Activated CD4-positive, alpha-beta T cell treated with anti-CD3 and anti-CD28 coated beads for 4 hours (primary cell): ENCODE data around the gene ACER1.
"Not testable (repeated sequence)": the region's sequence is repeated elsewhere in the genome, so short reads cannot be mapped to it uniquely, and the experiment has no call there.

Experiments
- DNase-seq, 2 donors: peaks; one replicate each; pipeline ENCODE4 v3.0.0-alpha.2; 2020

ACER1 gene, protein sequence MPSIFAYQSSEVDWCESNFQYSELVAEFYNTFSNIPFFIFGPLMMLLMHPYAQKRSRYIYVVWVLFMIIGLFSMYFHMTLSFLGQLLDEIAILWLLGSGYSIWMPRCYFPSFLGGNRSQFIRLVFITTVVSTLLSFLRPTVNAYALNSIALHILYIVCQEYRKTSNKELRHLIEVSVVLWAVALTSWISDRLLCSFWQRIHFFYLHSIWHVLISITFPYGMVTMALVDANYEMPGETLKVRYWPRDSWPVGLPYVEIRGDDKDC

DNA sequence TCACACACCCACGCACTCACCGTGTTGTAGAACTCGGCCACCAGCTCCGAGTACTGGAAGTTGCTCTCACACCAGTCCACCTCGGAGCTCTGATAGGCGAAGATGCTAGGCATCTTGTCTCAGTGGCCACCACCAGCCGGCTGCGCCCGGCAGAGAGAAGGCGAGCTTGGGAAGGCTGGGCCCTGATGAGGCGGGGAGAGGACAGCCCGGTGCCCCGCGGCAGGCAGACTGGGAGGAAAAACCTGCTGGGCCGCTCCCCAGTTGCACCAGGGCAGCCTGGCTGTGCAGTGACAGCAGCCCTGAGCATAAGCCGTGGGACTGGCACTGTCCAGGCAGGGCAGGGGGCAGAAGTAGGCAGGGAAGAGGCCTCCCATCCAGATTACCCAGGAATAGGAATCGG, at the start of gene ACER1:
Gene ACER1, minus strand, starts transcription at position 174 of the 400 bp plus-strand sequence. Its CDS starts 61 bp downstream, at position 113.
- no peak for DNase-seq

DNA sequence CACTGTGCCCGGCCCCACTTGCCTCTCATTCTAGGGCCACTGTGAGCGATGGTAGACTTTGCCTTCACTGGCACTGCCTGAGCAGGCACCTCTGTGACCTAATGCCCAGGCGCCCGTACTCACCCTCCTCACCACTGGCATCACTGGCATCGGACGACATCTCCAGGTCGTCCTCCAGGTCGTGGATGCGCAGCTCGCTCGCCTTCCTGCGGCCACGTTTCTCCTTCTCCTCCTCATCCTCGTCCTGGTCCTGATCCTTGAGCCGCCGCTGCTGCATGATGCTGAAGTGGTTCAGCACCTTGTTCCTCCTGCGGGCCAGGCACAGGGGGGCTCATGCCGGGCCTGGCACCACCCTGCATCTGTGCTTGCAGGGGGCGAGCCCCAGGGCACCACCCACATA, 49.8 kb upstream of the ACER1 start:
- no peak for DNase-seq

DNA sequence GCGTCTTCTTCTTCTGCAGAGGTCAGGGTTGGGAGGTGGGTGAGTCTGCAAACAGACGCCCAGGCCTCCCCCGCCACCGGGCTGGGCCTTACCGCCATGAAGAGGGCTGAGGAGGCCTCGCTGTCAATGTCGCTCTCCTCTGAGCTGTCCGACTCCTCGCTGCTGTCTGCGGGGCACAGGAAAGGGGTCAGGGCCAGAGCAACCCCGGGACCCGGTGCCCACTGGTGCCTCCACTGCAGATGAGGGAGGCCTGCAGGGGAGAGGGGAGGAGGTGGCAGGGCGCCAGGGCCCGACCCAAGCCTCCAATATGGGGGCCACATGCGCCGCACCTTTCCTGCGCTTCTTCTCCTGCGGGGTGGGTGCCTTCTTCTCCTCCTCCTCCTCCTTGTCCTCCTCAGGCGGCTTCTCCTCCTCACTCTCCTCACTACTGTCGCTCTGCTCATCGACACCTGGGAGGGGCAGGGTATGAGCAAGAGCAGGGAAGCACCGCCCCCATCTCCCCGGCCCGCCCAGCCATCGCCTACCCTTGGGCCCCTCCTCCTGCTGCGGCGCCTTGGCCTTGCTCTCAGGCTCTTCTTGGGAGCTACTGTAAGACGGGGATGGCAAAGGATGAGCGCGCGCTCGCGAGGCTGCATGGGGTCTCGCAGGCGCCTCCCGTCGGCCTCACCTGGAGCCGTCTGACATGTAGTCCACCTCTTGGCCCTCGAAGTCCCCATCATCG, 47.8 kb upstream of the ACER1 start:
- no peak for DNase-seq

DNA sequence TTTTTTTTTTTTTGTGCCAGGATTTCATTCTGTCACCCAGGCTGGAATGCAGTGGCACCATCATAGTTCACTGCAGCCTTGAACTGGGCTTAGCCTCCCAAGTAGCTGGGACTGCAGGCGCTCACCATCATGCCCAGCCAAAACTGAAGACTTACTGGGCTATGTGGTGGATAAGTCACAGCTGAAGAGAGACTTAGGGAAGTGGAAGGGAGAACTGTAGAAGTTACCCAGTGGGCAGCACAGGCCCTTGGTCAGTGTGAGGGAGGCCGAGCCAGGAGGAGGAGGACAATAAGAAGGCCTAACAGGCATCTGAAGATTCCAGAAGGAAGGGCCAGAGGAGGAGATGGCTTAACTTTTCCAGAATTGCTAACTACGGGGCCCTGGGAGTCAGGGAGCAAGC, 46.3 kb upstream of the ACER1 start:
- DNase-seq = no peak

DNA sequence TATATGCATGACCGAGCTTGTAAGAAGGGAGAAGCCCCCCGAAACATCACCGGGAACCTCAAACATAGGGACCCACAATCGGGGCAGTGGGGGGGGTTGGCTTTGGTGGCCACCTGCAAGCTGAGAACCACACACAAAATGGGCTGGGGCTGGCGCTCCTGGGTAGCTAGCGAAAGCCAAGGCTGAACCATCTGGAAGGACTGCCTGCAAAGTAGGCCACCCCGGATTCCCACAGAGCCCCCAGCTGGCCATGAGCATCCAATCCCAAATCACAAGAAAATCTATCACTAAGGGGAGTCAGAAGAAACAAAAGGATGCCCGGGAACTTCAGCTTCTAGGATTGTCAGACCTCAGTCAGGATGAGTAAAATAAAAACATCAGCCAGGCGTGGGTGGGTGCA, 45.1 kb upstream of the ACER1 start:
- DNase-seq = no peak

DNA sequence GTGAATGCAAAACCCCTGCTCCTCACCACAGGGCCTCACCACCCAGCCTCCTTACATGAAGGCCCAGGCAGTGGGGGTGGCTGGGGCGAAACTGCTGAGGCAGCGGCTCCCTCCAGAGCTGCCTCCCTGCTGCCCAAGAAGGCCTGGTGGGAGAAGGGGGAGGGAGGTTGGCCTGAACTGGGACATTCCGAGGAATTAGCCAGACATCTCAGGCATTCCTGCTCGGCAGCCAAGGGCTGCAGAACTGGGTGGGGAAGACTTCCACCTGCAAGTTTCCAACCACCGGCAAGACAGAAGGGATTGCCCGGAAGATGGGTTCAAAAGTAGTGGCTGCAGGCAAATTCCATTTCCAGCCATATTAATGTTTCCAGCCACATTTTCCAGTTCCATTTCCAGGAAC, 44.6 kb upstream of the ACER1 start:
- no peak for DNase-seq

DNA sequence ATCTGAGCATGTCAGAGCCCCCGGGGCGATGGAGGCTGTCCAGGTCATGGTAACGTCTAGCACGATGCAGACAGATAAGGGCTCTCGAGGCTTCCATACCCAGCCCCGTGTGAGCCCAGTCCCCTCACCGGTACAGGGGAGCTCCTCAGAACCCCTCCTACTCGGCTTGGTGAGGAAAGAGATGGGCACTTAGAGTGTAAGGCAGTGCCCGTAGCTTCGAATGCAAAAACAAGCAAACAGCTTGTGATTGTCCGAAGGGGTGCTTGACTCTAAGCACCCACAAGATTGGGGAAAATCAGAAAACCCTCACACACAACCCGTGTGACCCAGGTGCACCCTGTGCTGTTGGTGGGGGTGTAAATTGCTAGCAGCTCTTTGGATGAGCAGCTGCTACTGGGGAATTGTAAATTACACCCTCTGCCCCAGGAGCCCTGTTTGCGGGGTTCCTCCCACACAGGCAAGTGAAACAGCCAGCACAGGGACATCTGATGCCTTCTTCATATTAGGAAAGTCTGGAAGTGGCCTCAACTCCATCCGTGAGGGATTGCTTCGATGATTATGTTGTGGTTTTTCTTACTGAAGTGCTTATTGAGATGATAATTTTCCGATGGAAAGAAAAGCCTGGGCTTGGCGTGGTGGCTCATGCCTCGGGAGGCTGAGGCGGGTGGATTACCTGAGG, 43.2 kb upstream of the ACER1 start:
- DNase-seq = no peak

DNA sequence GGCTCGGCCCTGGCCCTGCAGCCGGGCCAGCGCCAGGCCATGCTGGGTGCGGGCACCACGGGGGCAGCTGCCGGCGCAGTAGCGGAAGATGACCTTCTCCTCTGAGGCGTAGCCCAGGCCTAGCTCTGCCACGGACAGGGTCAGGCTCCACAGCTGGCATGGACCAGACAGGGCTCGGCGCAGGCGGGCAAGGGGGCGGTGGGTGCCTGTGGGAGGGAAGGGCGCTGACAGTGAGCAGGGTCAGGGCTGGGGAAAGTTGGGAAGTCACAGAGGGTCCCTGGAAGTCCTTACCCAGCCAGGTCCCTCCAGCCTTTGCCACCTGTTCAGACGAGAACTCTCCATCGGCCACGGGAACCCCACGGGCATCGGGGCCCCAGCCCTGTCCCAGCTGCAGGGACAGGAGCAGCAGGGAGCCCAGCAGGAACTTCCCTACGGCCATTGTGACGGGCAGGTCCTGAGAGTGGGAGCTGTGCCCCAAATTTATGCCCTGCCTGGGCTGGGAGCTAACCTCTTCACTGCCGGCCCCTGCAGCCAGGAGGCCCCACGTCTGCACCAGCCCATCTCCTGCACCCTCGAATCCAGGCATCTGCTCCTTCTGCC, 42.1 kb upstream of the ACER1 start, which contains the start of gene PSPN:
Gene PSPN, minus strand, starts transcription at position 523 of the 600 bp plus-strand sequence. Its CDS starts 84 bp downstream, at position 439.
- DNase-seq = no peak

DNA sequence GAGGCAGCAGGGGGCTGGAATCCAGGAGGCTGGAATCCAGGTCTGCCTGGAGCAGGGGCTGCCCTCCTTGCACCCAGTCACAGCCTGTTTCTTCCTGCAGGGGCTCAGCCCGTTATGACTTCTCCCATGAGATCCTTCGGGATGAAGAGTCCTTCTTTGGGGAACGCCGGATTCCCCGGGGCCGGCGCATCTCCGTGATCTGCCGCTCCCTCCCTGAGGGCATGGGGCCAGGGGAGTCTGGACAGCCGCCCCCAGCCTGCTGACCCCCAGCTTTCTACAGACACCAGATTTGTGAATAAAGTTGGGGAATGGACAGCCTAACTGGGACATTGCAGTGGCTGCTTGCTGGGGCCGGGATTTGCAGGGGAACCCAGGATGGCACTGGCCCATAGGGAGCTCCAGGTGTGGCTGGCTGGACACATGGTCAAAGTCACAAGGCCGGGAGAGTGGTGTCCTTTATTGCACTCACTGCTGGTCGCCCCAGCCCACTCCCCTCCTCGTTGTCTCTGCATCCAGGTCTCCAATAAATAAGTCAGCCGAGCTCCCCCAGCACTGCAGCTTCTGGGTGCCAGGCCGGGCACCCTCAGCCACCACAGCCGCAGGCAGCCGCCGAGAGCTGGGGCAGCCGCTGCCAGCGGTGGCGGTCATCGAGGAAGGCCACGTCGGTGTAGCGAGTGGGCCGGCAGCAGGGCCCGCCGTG, 41.4 kb upstream of the ACER1 start:
- no peak for DNase-seq

DNA sequence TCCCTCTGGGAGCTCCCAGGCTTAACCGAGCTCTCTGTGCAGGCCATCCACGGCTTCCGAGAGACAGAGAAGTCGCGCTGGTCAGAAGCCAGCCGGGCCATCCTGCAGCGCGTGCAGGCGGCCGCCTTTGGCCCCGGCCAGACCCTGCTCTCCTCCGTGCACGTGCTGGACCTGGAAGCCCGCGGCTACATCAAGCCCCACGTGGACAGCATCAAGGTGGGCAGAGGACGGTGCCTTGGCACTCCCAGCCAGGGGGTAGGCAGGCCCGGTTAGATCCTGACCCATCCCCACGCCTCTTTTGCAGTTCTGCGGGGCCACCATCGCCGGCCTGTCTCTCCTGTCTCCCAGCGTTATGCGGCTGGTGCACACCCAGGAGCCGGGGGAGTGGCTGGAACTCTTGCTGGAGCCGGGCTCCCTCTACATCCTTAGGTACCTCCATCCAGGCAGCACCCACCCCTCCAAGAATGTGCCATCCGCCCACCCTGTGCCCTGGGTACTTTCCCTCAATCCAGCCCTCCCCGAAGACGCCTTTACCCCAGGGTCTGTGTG, 40.8 kb upstream of the ACER1 start:
- DNase-seq = no peak

DNA sequence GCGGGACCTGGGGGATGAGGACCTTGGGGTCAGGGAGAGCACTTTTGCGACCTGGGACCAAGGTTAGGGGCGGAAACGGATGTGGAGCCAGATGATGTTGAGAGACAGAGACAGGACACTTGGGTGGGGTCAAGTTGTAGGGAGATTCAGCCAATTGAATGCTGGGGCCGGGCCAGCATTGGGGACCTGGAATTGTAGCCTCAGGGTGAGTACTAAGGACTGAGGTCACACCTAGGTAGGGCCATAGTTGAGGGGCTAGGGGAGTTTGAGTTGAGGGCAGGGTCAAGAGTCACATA, 40.3 kb upstream of the ACER1 start:
- no peak for DNase-seq

DNA sequence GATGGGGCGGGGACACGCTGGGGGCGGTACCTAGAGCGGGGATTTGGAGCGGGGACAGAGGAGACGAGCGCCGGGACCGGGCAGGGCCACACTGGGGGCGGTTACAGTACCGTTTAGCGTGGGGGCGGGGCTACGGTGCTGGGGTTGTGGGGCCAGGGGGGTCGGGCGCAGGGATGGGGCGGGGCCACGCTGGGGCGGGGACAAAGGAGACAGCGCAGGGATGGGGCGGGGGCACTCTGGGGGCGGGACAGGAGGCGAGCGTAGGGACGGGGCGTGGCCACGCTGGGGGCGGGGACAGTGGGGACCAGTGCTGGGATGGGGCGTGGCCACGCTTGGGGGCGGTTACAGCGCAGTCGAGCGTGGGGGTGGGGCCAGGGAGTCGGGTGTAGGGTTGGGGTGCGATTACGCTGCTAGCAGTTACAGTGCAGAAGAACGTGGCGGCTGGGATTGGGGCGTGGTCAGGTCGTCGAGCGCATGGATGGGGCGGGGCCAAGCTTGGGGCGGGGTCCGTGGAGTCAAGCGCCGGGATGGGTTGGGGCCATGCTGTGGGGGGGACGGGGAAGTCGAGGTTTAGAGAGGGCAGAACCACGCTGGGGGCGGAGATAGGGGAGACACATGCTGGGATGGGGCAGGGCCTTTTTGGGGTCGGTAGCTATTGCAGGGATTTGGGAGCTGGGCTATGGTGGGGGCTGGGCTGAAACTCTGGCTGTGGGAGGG, 39.8 kb upstream of the ACER1 start:
- peak; percentile 99 for DNase-seq

DNA sequence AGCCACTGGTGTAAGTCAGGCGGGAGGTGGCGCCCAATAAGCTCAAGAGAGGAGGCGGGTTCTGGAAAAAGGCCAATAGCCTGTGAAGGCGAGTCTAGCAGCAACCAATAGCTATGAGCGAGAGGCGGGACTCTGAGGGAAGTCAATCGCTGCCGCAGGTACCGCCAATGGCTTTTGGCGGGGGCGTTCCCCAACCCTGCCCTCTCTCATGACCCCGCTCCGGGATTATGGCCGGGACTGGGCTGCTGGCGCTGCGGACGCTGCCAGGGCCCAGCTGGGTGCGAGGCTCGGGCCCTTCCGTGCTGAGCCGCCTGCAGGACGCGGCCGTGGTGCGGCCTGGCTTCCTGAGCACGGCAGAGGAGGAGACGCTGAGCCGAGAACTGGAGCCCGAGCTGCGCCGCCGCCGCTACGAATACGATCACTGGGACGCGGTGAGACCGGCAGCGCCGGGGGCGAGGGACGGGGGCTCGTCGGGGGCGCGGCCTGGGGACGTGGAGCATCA, 39.2 kb upstream of the ACER1 start, which contains the start of gene ALKBH7:
Gene ALKBH7, plus strand, starts transcription at position 201 of the 502 bp plus-strand sequence. Its CDS starts 27 bp downstream, at position 228.
- DNase-seq = peak; percentile 95 to 97

DNA sequence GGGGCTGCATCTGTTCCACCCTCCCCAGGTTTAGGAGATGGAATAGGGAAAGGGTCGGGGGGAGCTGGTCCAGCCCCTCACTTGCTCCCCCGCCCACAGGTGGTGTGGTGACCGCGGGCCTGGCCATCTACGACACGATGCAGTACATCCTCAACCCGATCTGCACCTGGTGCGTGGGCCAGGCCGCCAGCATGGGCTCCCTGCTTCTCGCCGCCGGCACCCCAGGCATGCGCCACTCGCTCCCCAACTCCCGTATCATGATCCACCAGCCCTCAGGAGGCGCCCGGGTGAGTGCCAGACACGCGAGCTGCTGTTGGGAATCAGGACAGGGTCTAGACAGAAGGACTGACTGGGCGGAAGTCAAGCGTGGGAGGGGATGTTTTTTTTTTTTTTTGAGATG, 30.9 kb upstream of the ACER1 start:
- no peak for DNase-seq

DNA sequence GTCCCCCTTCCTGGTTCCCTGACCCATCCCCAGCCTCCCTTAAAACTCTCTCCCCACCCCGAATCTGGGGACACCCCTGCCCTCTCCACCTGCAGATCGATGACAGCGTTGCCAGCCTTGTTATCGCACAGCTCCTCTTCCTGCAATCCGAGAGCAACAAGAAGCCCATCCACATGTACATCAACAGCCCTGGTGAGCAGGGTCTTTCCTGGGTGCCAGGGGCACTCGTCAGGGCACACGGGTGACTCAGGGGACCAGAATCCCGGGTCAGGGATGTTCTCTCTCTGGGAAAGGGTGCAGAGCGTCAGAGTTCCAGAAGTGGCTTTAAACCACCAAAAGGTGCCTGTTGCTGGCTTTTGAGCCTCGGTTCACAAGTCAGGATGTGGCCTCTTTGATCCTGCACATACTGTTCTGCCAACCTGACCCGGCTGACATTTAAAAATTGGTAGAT, 29.0 kb upstream of the ACER1 start:
- DNase-seq = peak; percentile 34 to 42

DNA sequence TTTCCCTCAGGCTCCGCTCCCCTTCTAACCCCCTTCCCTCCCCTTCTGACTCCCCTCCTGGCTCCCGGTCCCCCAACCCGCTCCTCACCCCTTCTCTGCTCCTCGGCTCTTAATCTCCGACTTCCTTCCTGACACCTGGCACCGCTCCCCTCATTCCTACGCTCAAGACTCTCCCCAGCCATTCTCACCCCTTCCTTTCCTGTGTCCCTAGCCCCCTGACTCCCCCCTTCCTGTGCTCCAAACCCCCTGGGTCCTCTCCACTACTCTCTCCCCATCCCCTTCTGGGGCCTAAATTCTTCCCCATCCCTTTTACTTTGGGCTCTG, 28.6 kb upstream of the ACER1 start:
- DNase-seq = no peak

DNA sequence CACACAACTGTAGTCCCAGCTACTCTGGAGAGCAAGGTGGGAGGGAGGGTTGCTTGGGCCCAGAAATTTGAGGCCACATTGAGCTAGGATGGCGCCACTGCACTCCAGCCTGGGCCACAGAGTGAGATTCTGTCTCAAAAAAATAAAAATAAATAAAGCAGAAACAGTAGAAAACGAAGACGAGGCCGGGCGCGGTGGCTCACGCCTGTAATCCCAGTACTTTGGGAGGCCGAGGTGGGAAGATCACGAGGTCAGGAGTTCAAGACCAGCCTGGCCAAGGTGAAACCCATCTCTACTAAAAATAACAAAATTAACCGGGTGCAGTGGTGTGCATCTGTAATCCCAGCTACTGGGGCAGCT, 27.4 kb upstream of the ACER1 start:
- not testable (repeated sequence) for DNase-seq

DNA sequence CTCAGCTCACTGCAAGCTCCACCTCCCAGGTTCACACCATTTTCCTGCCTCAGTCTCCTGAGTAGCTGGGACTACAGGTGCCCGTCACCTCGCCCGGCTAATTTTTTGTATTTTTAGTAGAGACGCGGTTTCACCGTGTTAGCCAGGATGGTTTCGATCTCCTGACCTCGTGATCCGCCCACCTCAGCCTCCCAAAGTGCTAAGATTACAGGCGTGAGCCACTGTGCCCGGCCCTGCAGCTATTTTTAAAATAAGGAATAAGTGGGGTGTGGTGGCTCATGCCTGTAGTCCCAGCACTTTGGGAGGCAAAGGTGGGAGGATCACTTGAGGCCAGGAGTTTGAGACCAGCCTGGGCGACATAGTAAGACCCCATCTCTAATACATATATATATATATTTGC, 27.0 kb upstream of the ACER1 start:
- DNase-seq = not testable (repeated sequence)

DNA sequence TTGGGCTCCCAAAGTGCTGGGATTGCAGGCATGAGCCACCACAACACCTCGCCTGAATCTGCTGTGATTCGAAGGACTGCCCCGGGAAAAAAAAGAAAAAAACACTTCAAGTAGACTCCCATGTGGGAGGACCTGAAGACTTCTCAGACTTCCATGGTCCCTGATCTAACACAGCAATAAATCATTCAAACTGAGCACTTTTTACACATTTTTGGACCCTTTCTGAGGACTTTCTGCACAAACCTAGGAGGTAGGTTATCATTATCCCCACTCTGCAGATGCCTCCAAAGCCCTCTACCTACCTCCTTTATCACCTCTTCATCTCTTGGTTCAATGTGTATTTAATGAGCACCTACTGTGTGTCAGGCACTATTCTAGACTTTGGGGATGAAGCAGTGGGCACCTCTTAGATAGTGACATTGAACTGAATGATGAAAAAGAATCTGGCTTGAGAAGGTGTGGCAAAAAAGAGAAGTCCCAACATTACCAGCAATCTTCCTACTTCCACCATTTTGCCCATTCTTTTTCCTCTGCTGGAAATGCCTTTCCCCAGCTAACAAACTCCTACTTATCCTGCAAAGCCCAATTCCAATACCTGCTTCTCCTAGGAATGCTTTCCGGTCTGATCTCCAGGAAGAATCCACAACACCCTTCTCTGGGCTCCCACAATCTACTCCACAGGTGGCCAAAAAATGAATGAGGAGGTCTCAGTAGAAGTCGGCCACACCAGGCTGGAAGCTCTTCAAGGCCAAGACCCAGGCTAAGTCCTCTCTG, 26.3 kb upstream of the ACER1 start:
- DNase-seq = no peak

DNA sequence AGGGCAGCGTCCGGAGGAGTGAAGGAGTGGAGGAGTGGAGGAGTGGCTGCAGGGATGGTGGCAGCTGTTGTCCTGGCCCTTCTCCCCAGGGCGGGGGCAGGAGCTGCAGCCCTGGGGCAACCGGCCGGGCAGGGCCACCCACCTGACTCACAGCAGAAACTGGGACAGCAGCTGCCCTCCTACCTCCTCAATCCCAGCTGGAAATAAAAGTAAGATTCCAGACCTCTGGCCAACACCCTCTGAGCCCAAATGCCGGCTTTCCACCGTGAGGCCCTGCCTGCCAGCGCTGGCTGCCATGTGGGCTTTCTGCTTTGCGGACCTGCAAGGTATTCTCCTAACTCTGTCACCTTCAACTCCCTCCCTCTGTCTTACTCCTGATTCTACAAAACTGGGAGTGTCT, 24.6 kb upstream of the ACER1 start:
- DNase-seq = no peak

DNA sequence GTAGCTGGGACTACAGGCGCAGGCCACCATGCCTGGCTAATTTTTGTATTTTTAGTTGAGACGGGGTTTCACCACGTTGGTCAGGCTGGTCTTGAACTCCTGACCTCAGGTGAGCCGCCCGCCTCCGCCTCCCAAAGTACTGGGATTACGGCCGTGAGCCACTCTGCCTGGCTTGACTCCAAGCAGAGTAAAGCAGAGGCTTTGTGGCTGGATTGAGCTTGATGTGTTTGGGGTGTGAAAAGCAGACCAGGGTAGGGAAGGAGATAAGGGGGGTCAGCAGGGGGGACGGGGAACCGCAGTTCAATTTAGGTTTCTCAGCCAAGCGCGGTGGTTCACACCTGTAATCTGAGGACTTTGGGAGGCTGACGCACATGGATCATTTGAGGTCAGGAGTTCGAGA, 23.8 kb upstream of the ACER1 start:
- DNase-seq = no peak
